GM21447 (cell line): Measurements from ENCODE around the gene C12orf76.
A peak's percentile ranks its signal among the peaks of the same experiment; 100 is the strongest.
"Not testable (repeated sequence)": the region's sequence is repeated elsewhere in the genome, so short reads cannot be mapped to it uniquely, and the experiment has no call there.

ENCODE experiments used
- ATAC-seq: cut with Tn5 transposase; IDR thresholded peaks from one replicate; pipeline ENCODE4 v1.9.1; 2021; ENCODE audit not compliant: unreplicated experiment

Gene C12orf76

GRCh38 chr12:110024051-110024450 is 24.3 kb downstream of the C12orf76 start:
- ATAC-seq: no peak

GRCh38 chr12:110023059-110023980 is 25.0 kb downstream of the C12orf76 start:
- ATAC-seq: no peak

GRCh38 chr12:110020956-110021355 is 27.4 kb downstream of the C12orf76 start:
- ATAC-seq: no peak

GRCh38 chr12:110015132-110015531 is 33.2 kb downstream of the C12orf76 start:
- no peak for ATAC-seq

- ATAC-seq: no peak
Measured at GRCh38 chr12:110012659-110013058, 35.7 kb downstream of the C12orf76 start.

GRCh38 chr12:110012137-110012536 is 36.2 kb downstream of the C12orf76 start:
- ATAC-seq: peak; percentile 58

- ATAC-seq: peak; percentile 49
Measured at GRCh38 chr12:110010853-110011723, 37.2 kb downstream of the C12orf76 start.

- ATAC-seq: not testable (repeated sequence)
Measured at GRCh38 chr12:110008681-110009398, 39.5 kb downstream of the C12orf76 start.

GRCh38 chr12:110007881-110008280 is 40.4 kb downstream of the C12orf76 start:
- ATAC-seq: no peak

- no peak for ATAC-seq
Measured at GRCh38 chr12:110006115-110006514, 42.2 kb downstream of the C12orf76 start.

- peak; percentile 70 for ATAC-seq
Measured at GRCh38 chr12:110005319-110005973, 42.9 kb downstream of the C12orf76 start.

- ATAC-seq: peak; percentile 50
Measured at GRCh38 chr12:110004598-110004997, 43.7 kb downstream of the C12orf76 start.

- no peak for ATAC-seq
Measured at GRCh38 chr12:110002676-110003515, 45.4 kb downstream of the C12orf76 start.

GRCh38 chr12:110001596-110001995 is 46.7 kb downstream of the C12orf76 start:
- ATAC-seq: no peak

GRCh38 chr12:109999983-110000505 is 48.3 kb downstream of the C12orf76 start:
- ATAC-seq: no peak

GRCh38 chr12:109999649-109999971 is 48.7 kb downstream of the C12orf76 start:
- no peak for ATAC-seq

GRCh38 chr12:109998904-109999648 is 49.2 kb downstream of the C12orf76 start, which contains the start of gene ANKRD13A:
Gene ANKRD13A (plus strand): TSS chr12:109999430. CDS start chr12:109999689, 259 bp downstream.
- peak; percentile 47 for ATAC-seq

- ATAC-seq: no peak
Measured at GRCh38 chr12:109998241-109998903, 50.0 kb downstream of the C12orf76 start.
